ENCODE data around the gene HIF3A. TPM values are rescaled to one million over a fixed set of nuclear protein-coding genes. Genes with fewer than 3 reads are reported as not detected.
A peak's percentile ranks its signal among the peaks of the same experiment; 100 is the strongest.

Gene HIF3A
- total and polyA plus RNA-seq, 2 of the 8 experiments (the other 6 are each of a cell fraction or from before 2014, with no cell fraction given), result 38.6 to 38.8 TPM

DNA sequence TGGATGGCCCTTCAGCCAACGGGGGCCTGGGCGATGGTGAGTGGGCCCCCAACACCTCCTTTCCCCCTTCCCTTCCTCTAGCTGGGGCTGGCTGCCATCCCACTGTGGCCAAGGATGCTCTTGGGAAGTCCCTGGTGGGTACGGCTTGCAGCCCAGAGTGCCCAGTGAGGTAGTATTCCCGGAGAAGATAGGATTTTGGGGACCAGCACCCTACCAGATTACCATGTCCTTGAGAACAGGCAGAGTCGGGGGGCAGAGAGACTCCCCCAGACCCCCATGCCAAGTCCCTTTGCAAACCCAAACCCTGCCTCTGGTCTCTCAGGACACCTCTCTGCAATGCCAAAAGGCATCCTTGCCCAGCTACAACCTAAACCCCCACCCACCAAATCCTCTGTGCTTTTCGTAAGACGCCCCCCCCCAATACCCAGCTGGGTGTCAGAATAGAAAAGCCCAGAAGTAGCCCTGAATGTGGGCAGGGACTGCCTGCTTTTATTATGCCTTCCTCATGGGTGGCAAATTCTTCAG is 1.7 kb downstream of the HIF3A start:
- Histone ChIP-seq H2AK5ac (ENCODE audit: low read depth, low read length) (0 out of 2 replicates have a peak overlapping the region, but pooled peaks have one; percentile 53), H3K27me3 (replicated peaks in 1 of 4; ENCODE audit: control insufficient read depth in 3 of 4, extremely low read depth in 1 of 4, insufficient read depth in 3 of 4, low read length in 3 of 4) (peaks cover 0 to 2% (median 0%) of the 10 kb centered on the region in 4 experiments; a peak in 1 of 7 replicates), H3K14ac (ENCODE audit: insufficient read length) (no peak overlapping the region), H3K23me2 (ENCODE audit: low read depth, low read length) (peaks cover 10% of the 10 kb centered on the region), H3K4ac (replicated peaks; ENCODE audit: insufficient read length, low read depth, low read length) (peak overlapping the region; percentile 80), H2BK15ac (ENCODE audit: low read length) (no peak overlapping the region), H2BK20ac (ENCODE audit: low read length) (peak overlapping the region; percentile 61; the same call in 1 of the 2 replicates), H4K20me1 (replicated peaks in 1 of 2; ENCODE audit: control insufficient read depth in 1 of 2, insufficient read depth in 2 of 2, low read length in 2 of 2) (peaks cover 0 to 3% of the 10 kb centered on the region in 2 experiments), H4K5ac (ENCODE audit: insufficient read length, low read depth, low read length) (peak overlapping the region; percentile 38), H3K23ac (ENCODE audit: insufficient read length) (no peak overlapping the region), H2BK120ac (replicated peaks; ENCODE audit: low read depth, low read length) (peak overlapping the region; percentile 54), H3K79me2 (ENCODE audit: control insufficient read depth in 1 of 2, insufficient read depth in 2 of 2, low read length in 2 of 2) (peaks cover 0 to 2% of the 10 kb centered on the region in 2 experiments; a peak in 1 of 4 replicates), H2AFZ (ENCODE audit: low read length) (no peak overlapping the region), H4K91ac (replicated peaks; ENCODE audit: insufficient read length, low read length) (peak overlapping the region; percentile 76), H4K8ac (ENCODE audit: extremely low read depth, insufficient read depth, low read length) (peak overlapping the region; percentile 66; the same call in 1 of the 2 replicates), H3K79me1 (ENCODE audit: low read depth, low read length) (no peaks in the 10 kb centered on the region), H3K56ac (replicated peaks; ENCODE audit: insufficient read length, low read depth, low read length) (peak overlapping the region; percentile 22), H3K9ac (replicated peaks in 1 of 4; ENCODE audit: extremely low read depth in 1 of 4, low read depth in 3 of 4, low read length in 3 of 4) (peak overlapping the region in 2 of 4 experiments; percentile 2 to 17; a peak in 1 of 7 replicates), H3K27ac (ENCODE audit: low read depth, low read length) (no peak overlapping the region), H2BK12ac (ENCODE audit: low read depth, low read length) (0 out of 2 replicates have a peak overlapping the region, but pooled peaks have one; percentile 84), H3K4me3 (ENCODE audit: extremely low read depth in 1 of 4, insufficient read depth in 2 of 4, low read depth in 3 of 4, low read length in 4 of 4) (peak overlapping the region in 3 of 4 experiments; percentile 18 to 88 (median 26); a peak in 4 of 8 replicates), H3K4me2 (ENCODE audit: insufficient read depth in 1 of 2, low read depth in 2 of 2, low read length in 2 of 2) (peak overlapping the region; percentile 81 to 88), H3K4me1 (replicated peaks in 1 of 4; ENCODE audit: control insufficient read depth in 3 of 4, insufficient read depth in 4 of 4, low read length in 3 of 4) (peaks cover 6 to 41% (median 31%) of the 10 kb centered on the region in 4 experiments), H2BK5ac (ENCODE audit: low read depth, low read length) (peak overlapping the region; percentile 24; the same call in 1 of the 2 replicates), H3K36me3 (ENCODE audit: control insufficient read depth in 2 of 4, insufficient read depth in 4 of 4, low read length in 3 of 4) (no peaks in the 10 kb centered on the region), H3K9me3 (ENCODE audit: insufficient read depth in 2 of 2, low read depth in 1 of 2, low read length in 1 of 2) (no peaks in the 10 kb centered on the region), H3K18ac (ENCODE audit: extremely low read depth, low read length) (no peak overlapping the region; the same call in none of the 2 replicates)
- ChIA-PET POLR2A (ENCODE audit: partially characterized antibody) (interaction anchor here (0.9 kb wide), 1 partner anchor 13 kb away, joined by 4 read pairs; no protein-coding TSS in a partner anchor), CTCF (ENCODE audit: partially characterized antibody) (interaction anchor here (1.0 to 15.4 kb wide), 4 partner anchors 16 to 231 kb away, joined by 3 to 145 read pairs (median 4); no protein-coding TSS in a partner anchor)
- FAIRE-seq (no peak), DNase-seq (ENCODE audit: low read depth in 1 of 2, low spot score in 2 of 2) (no peak)
- 50% methylated on average over 7 of the region's 7 CpGs; no CpG with 5 or more reads in 1 of the 2 experiments for WGBS, 2 experiments (ENCODE audit: extremely low coverage in 1 of 2, insufficient coverage in 1 of 2, insufficient read length in 1 of 2, insufficient replicate concordance in 2 of 2, low coverage in 1 of 2, low lambda C conversion rate in 2 of 2, missing lambda C conversion rate in 1 of 2)
- TF ChIP-seq BCL11A (IDR thresholded peaks at IDR 0.05; ENCODE audit: low read depth in 2 of 2, low read length in 2 of 2) (no peak), HDAC2 (IDR thresholded peaks at IDR 0.05; ENCODE audit: borderline replicate concordance in 1 of 2, low read depth in 2 of 2, low read length in 2 of 2) (0 out of 4 replicates have a peak, but pooled peaks of 1 of the 2 experiments have one; percentile 33)

Measured in H1 (cell line).